ENCODE data around the gene ZNF532. TPM values are rescaled to one million over a fixed set of nuclear protein-coding genes. Genes with fewer than 3 reads are reported as not detected.

ZNF532 gene
- polyA plus RNA-seq, 3 donors: 0.76 to 18.5 (median 1.7) TPM

DNA sequence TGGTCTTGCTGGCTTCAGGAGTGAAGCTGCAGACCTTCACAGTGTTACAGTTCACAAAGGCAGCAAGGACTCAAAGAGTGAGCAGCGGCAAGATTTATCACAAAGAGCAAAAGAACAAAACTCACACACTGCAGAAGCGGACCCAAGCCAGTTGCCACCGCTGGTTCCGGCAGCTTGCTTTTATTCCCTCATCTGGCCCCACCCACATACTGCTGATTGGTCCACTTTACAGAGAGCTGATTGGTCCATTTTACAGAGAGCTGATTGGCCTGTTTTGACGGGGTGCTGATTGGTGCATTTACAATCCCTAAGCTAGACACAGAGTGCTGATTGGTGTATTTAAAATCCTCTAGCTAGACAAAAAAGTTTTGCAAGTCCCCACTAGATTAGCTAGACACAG lies 37.2 kb upstream of the ZNF532 start:
- no peak overlapping the region for H3K27ac Mint-ChIP-seq
- Histone ChIP-seq H3K9me3 (replicated peaks in 1 of 2; ENCODE audit: control insufficient read depth in 1 of 2, insufficient read depth in 1 of 2, low read length in 2 of 2) (peaks cover 0 to 4% of the 10 kb centered on the region in 2 donors), H3K36me3 (replicated peaks in 1 of 2; ENCODE audit: control insufficient read depth in 1 of 2, insufficient read depth in 2 of 2, low read length in 2 of 2) (no peaks in the 10 kb centered on the region), H3K4me3 (replicated peaks in 1 of 3; ENCODE audit: low read depth in 2 of 3, low read length in 3 of 3) (no peak overlapping the region), H3K9ac (ENCODE audit: insufficient read depth, low read length, poor library complexity, severe bottlenecking) (no peak overlapping the region), H2AFZ (ENCODE audit: insufficient read depth, low read depth, low read length, poor library complexity, severe bottlenecking) (no peak overlapping the region), H4K20me1 (ENCODE audit: insufficient read depth, low read length) (no peaks in the 10 kb centered on the region), H3K27ac (ENCODE audit: low read depth in 1 of 2, low read length in 2 of 2) (no peak overlapping the region), H3K27me3 (ENCODE audit: control insufficient read depth in 2 of 2, insufficient read depth in 2 of 2, low read length in 2 of 2) (no peaks in the 10 kb centered on the region), H3K79me2 (ENCODE audit: insufficient read depth, low read length) (no peaks in the 10 kb centered on the region), H3K4me2 (replicated peaks; ENCODE audit: extremely low read depth, low read length, poor library complexity, severe bottlenecking) (no peak overlapping the region), H3K4me1 (ENCODE audit: control insufficient read depth in 1 of 2, insufficient read depth in 2 of 2, low read length in 2 of 2) (no peaks in the 10 kb centered on the region)
- TF ChIP-seq, protein P1, sequence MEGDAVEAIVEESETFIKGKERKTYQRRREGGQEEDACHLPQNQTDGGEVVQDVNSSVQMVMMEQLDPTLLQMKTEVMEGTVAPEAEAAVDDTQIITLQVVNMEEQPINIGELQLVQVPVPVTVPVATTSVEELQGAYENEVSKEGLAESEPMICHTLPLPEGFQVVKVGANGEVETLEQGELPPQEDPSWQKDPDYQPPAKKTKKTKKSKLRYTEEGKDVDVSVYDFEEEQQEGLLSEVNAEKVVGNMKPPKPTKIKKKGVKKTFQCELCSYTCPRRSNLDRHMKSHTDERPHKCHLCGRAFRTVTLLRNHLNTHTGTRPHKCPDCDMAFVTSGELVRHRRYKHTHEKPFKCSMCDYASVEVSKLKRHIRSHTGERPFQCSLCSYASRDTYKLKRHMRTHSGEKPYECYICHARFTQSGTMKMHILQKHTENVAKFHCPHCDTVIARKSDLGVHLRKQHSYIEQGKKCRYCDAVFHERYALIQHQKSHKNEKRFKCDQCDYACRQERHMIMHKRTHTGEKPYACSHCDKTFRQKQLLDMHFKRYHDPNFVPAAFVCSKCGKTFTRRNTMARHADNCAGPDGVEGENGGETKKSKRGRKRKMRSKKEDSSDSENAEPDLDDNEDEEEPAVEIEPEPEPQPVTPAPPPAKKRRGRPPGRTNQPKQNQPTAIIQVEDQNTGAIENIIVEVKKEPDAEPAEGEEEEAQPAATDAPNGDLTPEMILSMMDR (IDR thresholded peaks at IDR 0.05): no peak
- intact Hi-C loops (cut with micrococcal nuclease): no loop called here
- 94% methylated on average over 3 of the region's 5 CpGs for WGBS (ENCODE audit: insufficient coverage)
- H3K4me3 Mint-ChIP-seq: no peak overlapping the region
- H3K36me3 Mint-ChIP-seq: no peaks in the 10 kb centered on the region
- no peak for DNase-seq
- H3K4me1 Mint-ChIP-seq: no peaks in the 10 kb centered on the region
- peaks cover 0 to 9% (median 6%) of the 10 kb centered on the region in 7 donors for H3K9me3 Mint-ChIP-seq
- H3K27me3 Mint-ChIP-seq (ENCODE audit: low read depth in 3 of 3): peaks cover 2 to 4% (median 2%) of the 10 kb centered on the region in 3 donors

DNA sequence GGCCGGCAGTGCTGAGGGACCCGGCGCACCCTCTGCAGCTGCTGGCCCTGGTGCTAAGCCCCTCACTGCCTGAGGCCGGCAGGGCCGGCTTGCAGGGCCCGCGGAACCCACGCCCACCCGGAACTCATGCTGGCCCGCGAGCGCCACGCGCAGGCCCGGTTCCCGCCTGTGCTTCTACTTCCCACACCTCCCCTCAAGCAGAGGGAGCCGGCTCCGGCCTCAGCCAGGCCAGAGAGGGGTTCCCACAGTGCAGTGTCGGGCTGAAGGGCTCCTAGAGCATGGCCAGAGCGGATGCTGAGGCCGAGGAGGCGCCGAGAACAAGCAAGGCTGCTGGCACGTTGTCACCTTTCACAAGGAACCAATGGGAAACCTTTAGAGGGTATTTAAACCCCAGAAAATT lies 36.8 kb upstream of the ZNF532 start:
- H3K4me1 Mint-ChIP-seq: no peaks in the 10 kb centered on the region
- H3K27ac Mint-ChIP-seq: no peak overlapping the region
- no peaks in the 10 kb centered on the region for H3K36me3 Mint-ChIP-seq
- Histone ChIP-seq H3K27ac (ENCODE audit: low read depth in 1 of 2, low read length in 2 of 2) (no peak overlapping the region), H3K9ac (ENCODE audit: insufficient read depth, low read length, poor library complexity, severe bottlenecking) (no peak overlapping the region), H3K4me2 (replicated peaks; ENCODE audit: extremely low read depth, low read length, poor library complexity, severe bottlenecking) (no peak overlapping the region), H3K4me1 (ENCODE audit: control insufficient read depth in 1 of 2, insufficient read depth in 2 of 2, low read length in 2 of 2) (no peaks in the 10 kb centered on the region), H2AFZ (ENCODE audit: insufficient read depth, low read depth, low read length, poor library complexity, severe bottlenecking) (no peak overlapping the region), H3K79me2 (ENCODE audit: insufficient read depth, low read length) (no peaks in the 10 kb centered on the region), H3K9me3 (replicated peaks in 1 of 2; ENCODE audit: control insufficient read depth in 1 of 2, insufficient read depth in 1 of 2, low read length in 2 of 2) (peaks cover 0 to 4% of the 10 kb centered on the region in 2 donors), H3K27me3 (ENCODE audit: control insufficient read depth in 2 of 2, insufficient read depth in 2 of 2, low read length in 2 of 2) (no peaks in the 10 kb centered on the region), H4K20me1 (ENCODE audit: insufficient read depth, low read length) (no peaks in the 10 kb centered on the region), H3K4me3 (replicated peaks in 1 of 3; ENCODE audit: low read depth in 2 of 3, low read length in 3 of 3) (no peak overlapping the region), H3K36me3 (replicated peaks in 1 of 2; ENCODE audit: control insufficient read depth in 1 of 2, insufficient read depth in 2 of 2, low read length in 2 of 2) (no peaks in the 10 kb centered on the region)
- intact Hi-C loops (cut with micrococcal nuclease): no loop called here
- H3K4me3 Mint-ChIP-seq: no peak overlapping the region
- peaks cover 0 to 9% (median 6%) of the 10 kb centered on the region in 7 donors for H3K9me3 Mint-ChIP-seq
- TF ChIP-seq, protein P1 (IDR thresholded peaks at IDR 0.05): no peak
- 96% methylated on average over 13 of the region's 24 CpGs for WGBS (ENCODE audit: insufficient coverage)
- DNase-seq: no peak
- peaks cover 2 to 4% (median 2%) of the 10 kb centered on the region in 3 donors for H3K27me3 Mint-ChIP-seq (ENCODE audit: low read depth in 3 of 3)

Data from CD14-positive monocyte (primary cell).